Upper lobe of left lung (tissue), 4 donors: Measurements from ENCODE around the gene CALHM2.

ENCODE experiments used
- CTCF ChIP-seq, 6 experiments: fragments of 450-650 bp in 4 of 6; fragments of 200-600 bp in 2 of 6; sonication (generic) in 2 of 6; IDR thresholded peaks; one replicate each; pipeline ENCODE4 v1.5.1; 2016 to 2019; ENCODE audit warnings: antibody characterized with exemption in 6 of 6
- POLR2A ChIP-seq, 4 donors: fragments of 450-650 bp; IDR thresholded peaks; one replicate each; pipeline ENCODE4 v1.5.1; 2016 to 2017; ENCODE audit warnings: antibody characterized with exemption in 4 of 4, mild to moderate bottlenecking in 2 of 4
- POLR2AphosphoS5 ChIP-seq, 2 donors: sonication (generic); formaldehyde crosslinking; IDR thresholded peaks; one replicate each; pipeline ENCODE4 v1.5.1; 2017; ENCODE audit warnings: antibody characterized with exemption in 2 of 2

- TF ChIP-seq CTCF (IDR thresholded peaks at IDR 0.05) (no peak), POLR2AphosphoS5 (IDR thresholded peaks at IDR 0.05) (no peak), POLR2A (IDR thresholded peaks at IDR 0.05) (no peak)
Measured at GRCh38 chr10:103444478-103444877, 7.7 kb downstream of the CALHM2 start.
